ENCODE measurements around the gene SVOP. TPM values are rescaled to one million over a fixed set of nuclear protein-coding genes. Genes with fewer than 3 reads are reported as not detected.

The SVOP gene
- total RNA-seq, 1 experiment from 2014 or later = not detected

GRCh38 chr12:108938247-108938924 lies 82.5 kb downstream of the SVOP start:
- no peak for DNase-seq (ENCODE audit: low spot score)

DNA sequence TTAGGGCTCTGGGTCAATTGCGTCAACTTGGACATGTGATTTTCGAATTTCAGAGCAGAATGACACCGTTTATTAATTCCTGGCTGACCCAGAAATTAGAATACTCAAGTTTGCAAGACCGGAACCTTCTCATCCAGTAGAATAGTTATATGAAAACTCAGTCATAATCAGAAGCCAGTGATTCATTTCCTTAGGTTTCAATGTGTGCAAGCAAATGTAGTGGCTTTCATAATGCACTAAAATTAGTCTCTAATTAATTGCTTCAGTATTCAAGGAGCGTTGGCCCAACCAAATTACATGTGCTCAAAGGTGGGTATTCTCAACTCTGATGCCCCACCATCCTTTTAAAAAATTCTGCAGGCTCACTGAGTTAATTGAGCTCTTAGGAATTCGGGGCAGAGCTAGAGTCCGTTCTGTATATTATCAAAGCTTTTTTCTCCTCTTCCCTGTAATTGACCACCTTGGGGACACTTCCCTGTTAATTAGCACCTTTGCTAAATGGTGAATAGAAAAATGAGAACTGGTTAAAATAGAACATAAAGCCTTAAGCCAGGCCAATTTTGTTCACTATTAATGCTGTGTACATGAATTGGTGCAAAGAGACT lies 85.6 kb downstream of the SVOP start:
- DNase-seq (ENCODE audit: low spot score) = no peak

GRCh38 chr12:108933949-108934348 lies 86.9 kb downstream of the SVOP start:
- no peak for DNase-seq (ENCODE audit: low spot score)

- DNase-seq (ENCODE audit: low spot score) = no peak
These were observed 90.1 kb downstream of the SVOP start for GRCh38 chr12:108930756-108931155.

DNA sequence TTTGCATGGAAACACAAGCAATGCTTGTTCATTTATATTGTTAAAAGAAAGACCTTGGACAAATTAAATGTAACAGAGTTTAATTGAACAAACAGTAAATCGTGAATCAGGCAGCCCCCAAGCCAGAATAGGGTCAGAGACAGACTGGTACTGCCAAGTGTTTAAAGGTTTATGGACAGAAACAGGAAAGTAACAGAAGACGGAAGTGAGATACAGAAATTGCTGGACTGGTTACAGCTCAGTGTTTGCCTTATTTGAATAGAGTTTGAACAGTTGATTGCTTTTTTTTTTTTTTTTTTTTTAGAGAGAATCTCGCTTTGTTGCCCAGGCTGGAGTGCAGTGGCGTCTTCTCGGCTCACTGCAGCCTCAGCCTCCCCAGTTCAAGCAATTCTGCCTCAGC lies 90.7 kb downstream of the SVOP start:
- no peak for DNase-seq (ENCODE audit: low spot score)

DNA sequence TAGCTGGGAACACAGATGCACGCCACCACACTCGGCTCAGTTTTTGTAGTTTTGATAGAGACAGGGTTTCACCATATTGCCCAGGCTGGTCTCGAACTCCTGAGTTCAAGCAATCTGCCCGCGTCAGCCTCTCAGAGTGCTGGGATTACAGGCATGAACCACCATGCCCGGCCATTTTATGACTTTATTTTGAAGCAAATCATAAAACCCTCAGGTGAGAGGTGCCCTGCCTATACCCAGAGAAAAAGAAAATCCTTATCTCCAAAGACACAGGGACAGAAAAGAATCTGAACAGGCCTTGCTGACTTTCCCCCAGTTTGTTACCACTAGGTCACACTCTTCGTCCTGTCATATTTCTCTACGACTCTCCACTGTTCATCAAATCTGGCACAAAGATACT lies 92.2 kb downstream of the SVOP start:
- no peak for DNase-seq (ENCODE audit: low spot score)

- no peak for DNase-seq (ENCODE audit: low spot score)
These were observed 98.0 kb downstream of the SVOP start for GRCh38 chr12:108922918-108923317.

- DNase-seq (ENCODE audit: low spot score) = no peak
These were observed 98.9 kb downstream of the SVOP start for GRCh38 chr12:108921946-108922345.

DNA sequence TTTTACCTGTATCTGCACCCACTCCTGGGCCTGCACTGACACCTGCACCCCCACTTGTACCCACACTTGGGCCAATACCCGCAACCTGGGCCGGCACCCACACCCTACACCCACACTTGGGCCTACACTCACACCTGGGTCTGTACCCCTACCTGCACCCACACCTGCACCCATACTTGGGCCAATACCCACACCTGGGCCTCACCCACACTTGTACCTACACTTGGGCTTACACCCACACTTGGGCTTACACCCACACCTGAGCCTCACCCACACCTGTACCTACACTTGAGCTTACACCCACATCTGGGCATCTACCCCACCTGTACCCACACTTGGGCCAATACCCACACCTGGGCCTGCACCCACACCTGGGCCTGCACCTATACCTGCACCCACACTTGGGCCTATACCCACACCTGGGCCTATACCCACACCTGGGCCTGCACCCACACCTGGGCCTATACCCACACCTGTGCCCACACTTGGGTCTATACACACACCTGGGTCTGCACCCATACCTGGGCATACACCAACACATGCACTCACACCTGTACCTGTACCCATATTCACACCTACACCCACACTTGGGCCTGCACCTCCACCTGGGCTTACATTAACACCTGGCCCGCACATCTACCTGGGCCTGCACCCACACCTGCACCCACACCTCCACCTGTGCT lies 101.8 kb downstream of the SVOP start:
- DNase-seq (ENCODE audit: low spot score) = no peak

GRCh38 chr12:108918206-108918605 lies 102.7 kb downstream of the SVOP start:
- DNase-seq (ENCODE audit: low spot score) = no peak

DNA sequence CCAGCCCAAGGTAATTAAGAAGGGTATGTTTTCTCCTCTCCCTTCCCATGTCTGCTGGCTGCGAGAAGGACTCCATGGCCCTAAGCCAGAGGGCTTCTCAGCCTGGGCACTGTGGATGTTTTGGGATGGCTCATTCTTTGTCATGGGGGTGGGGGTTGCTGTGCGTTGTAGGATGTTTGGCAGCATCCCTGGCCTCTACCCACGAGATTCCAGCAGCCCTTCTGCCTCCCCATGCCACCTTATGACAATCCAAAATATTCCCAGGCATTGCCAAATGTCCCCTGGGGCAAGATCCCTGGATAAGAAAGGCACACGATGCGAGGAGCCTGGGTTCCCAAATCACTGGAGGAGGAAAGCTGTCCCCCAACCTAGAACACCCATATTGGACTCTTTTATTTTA lies 104.5 kb downstream of the SVOP start:
- no peak for DNase-seq (ENCODE audit: low spot score)

- DNase-seq (ENCODE audit: low spot score) = no peak
These were observed 105.2 kb downstream of the SVOP start for GRCh38 chr12:108915632-108916133.

- DNase-seq (ENCODE audit: low spot score) = no peak
These were observed 106.7 kb downstream of the SVOP start for GRCh38 chr12:108914121-108914531.

DNA sequence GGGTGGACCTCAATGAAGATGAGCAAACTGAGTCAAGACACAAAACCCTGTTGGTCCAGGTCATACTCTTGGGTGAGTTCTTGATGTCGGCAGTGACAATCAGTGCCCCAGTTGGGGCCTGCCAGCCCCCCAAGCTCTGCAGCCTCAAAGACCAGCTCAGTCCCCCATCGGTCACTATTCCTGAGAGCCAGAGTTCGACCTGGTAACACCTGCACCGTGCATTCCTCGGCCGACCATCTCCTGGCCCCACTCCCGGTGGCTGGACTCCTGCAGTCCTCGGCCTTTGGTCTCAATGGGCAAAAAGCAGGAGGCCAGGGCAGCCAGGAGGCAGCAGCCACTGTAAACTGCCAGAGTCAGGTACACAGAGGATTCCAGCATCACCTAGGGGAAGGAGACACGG lies 108.5 kb downstream of the SVOP start:
- DNase-seq (ENCODE audit: low spot score) = no peak

DNA sequence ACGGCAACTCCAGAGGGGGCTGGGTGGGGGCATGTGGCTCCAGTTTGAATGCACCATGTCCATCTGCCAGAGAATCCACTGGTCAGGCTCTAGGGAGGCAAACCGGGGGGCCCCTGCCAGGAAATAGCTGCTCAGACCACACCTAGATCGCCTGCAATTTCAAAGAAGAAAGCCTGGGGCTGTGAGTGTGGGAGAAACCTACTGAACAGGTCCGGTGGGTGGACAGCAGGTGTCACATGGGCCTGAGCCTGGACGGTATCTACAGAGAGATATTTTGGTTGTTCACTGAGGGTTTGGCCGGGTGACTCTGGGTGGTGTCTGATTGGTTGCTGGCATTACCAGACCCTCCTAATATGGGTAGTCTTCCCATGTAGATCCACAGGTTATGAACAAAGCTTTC lies 109.0 kb downstream of the SVOP start:
- peak; percentile 7 for DNase-seq (ENCODE audit: low spot score)

DNA sequence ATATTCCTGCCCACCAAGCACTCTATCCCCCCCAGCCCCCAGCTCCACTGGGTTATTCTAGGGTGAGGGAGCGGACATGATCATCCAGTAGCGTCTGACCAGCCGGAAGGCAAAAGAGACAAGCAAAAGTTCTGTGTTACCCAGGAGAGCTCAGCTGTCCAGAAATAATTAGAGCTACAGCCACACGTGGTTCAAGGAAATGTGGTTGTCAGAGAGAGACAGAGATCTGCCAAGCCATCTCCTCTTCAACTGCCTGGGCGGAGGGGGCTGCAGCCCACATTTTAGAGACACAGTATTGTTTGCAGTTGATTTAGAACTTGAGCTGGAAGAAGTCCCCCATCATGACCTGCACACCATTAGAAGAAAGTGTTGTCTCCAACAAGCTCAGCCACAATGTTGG lies 110.5 kb downstream of the SVOP start:
- DNase-seq (ENCODE audit: low spot score) = no peak

DNA sequence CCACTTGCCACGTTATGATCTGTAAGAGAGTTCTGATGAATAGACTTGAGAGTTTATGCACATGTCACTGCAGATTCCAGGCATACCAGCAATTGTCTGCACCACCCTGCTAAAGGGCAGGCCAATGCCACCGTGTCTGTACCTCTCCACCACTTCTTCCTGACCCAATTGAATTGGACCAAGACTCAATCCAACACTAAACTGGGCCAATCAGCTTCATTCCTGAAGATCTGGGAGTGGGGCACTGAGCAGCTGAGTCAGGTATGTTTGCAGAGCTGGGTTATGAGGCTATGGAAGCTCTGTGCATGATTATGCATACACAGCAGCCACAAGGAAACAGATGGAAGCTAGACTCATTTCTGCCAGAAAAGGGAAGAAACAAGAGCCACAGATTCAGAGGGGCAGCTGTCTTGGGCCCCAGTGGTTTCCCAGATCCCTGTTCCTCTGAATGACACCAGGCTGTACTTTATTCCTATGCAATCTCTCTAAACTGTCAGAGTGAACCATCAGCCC lies 113.0 kb downstream of the SVOP start:
- peak; percentile 39 for DNase-seq (ENCODE audit: low spot score)

DNA sequence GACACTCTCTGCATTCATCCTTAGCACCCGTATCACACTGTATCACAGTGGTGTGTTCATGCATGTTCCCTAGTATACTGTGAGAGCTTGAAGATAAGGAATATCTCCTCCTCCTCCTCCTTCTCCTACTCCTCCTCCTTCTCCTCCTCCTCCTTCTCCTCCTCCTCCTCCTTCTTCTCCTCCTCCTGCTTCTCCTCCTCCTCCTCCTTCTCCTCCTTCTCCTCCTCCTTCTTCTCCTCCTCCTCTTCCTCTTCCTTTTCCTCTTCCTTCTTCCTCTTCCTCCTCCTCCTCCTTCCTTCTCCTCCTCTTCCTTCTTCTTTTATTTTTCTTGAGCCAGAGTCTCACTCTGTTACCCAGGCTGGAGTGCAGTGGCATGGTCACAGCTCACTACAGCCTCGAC lies 113.9 kb downstream of the SVOP start:
- DNase-seq (ENCODE audit: low spot score) = no peak

GRCh38 chr12:108905725-108906124 lies 115.1 kb downstream of the SVOP start:
- no peak for DNase-seq (ENCODE audit: low spot score)

- no peak for DNase-seq (ENCODE audit: low spot score)
These were observed 121.7 kb downstream of the SVOP start for GRCh38 chr12:108899145-108899544.

DNA sequence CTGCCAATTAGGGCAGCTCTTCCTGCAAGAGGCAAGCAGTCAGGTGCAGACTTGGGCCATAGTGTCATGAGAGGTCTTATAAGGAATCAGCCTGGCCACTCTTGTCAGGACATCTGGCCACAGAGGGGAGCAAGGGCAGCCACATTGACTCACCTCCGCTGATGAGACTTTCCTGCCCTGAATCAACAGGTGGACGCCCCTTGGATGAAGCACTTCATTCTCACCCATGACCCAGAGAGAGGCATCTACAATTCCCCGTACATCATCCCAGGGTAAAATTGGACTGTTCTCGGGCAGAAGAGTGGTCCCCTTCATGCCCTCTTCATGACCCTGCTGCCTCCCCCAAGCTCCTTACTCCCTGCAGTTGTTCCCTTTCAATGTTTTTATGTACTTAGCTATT lies 124.1 kb downstream of the SVOP start:
- DNase-seq (ENCODE audit: low spot score) = no peak

DNA sequence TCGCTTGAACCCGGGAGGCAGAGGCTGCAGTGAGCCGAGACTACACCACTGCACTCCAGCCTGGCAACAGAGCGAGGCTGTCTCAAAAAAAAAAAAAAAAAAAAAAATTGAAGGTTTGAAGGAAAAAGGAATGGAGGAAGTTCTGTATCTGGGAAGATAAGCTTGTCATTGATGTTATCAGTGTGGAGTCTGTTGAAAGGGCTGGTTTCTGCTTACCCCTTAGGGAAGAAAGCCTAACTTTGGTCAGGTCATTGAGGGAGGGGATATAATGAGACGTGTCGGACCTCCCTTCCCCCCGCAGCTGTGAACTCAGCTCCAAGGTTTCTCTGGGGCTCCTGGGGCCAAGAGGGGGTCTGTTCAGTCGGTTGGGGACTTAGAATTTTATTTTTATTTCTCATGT lies 124.5 kb downstream of the SVOP start:
- DNase-seq (ENCODE audit: low spot score) = no peak
